Osteoblast (primary cell): ENCODE results near the gene DNAH17. TPM values are rescaled to one million over a fixed set of nuclear protein-coding genes. Genes with fewer than 3 reads are reported as not detected.

ENCODE experiments used
- DNase-seq: peaks from one replicate; pipeline ENCODE4 v3.0.0; 2011; ENCODE audit warnings: low spot score, mixed read lengths; ENCODE audit not compliant: insufficient read length; ENCODE audit errors: missing footprints
- H2AFZ ChIP-seq: 2 replicates; pipeline ENCODE4 v1.6.0; 2011; ENCODE audit warnings: mild to moderate bottlenecking, low read length
- H3K27ac ChIP-seq: 2 replicates; pipeline ENCODE4 v1.5.1; 2011; ENCODE audit warnings: mild to moderate bottlenecking, low read depth, low read length, moderate library complexity
- H3K27me3 ChIP-seq: 2 replicates; pipeline ENCODE4 v1.6.0; 2012; ENCODE audit warnings: mild to moderate bottlenecking, control low read depth, inconsistent platforms, low read length, moderate library complexity; ENCODE audit not compliant: insufficient read depth
- H3K36me3 ChIP-seq: 2 replicates; pipeline ENCODE4 v1.5.1; 2011; ENCODE audit warnings: mild to moderate bottlenecking, low read length, control low read depth, moderate library complexity; ENCODE audit not compliant: insufficient read depth
- H3K4me1 ChIP-seq: 2 replicates; pipeline ENCODE4 v1.5.1; 2011; ENCODE audit warnings: mild to moderate bottlenecking, low read length, control low read depth, moderate library complexity; ENCODE audit not compliant: insufficient read depth
- H3K4me2 ChIP-seq: 2 replicates; pipeline ENCODE4 v1.6.0; 2011; ENCODE audit warnings: mild to moderate bottlenecking, low read length; ENCODE audit not compliant: insufficient read depth
- H3K4me3 ChIP-seq: fragments of 200-600 bp; sonication (generic); 3 replicates; pipeline ENCODE4 v1.5.1; 2012; ENCODE audit warnings: mild to moderate bottlenecking, low read length, inconsistent platforms; ENCODE audit not compliant: insufficient read depth
- H3K79me2 ChIP-seq: 2 replicates; pipeline ENCODE4 v1.6.0; 2012; ENCODE audit warnings: mild to moderate bottlenecking, low read length, control low read depth, inconsistent platforms; ENCODE audit not compliant: insufficient read depth
- H3K9me3 ChIP-seq: 2 replicates; pipeline ENCODE4 v1.5.1; 2011; ENCODE audit warnings: low read depth, low read length, control low read depth
- H4K20me1 ChIP-seq: 2 replicates; pipeline ENCODE4 v1.6.0; 2012; ENCODE audit warnings: mild to moderate bottlenecking, low read length, control low read depth; ENCODE audit not compliant: insufficient read depth
- total RNA-seq: library from RNA; depleted of rRNA; stranded (reverse); fragments of >200 nt; gene quantifications from 2 replicates; pipeline ENCODE4 v1.2.3, GENCODE V29; 2012
- TF ChIP-seq, protein P1 (sequence below): IDR thresholded peaks from 2 replicates; pipeline ENCODE4 v1.5.1; 2011; ENCODE audit warnings: mild to moderate bottlenecking, low read depth, low read length, moderate library complexity; ENCODE audit errors: extremely low read depth

Gene DNAH17
- total RNA-seq, 1 donor, result under 0.01 TPM

DNA sequence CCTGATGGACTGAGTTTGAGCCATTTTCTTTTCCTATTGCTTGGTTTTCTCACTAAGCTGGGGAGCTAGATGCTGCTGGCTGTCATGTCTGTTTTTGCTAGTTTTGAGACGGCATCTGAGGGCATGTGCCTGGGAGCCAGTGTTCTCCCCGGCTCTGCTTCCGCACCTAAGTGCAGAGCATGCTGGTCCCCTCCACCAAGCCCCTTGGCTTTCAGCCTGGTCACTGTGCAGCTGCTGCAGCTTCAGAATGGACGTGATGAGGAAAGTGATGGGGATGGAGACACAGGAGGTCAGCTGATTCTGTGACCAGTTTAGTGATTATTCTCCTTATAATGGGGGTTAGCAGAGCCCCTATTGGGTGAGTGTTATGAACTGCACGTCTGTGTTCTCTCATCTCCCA is 28.5 kb downstream of the DNAH17 start:
- Histone ChIP-seq H3K27ac (no peak overlapping the region), H3K27me3 (peaks cover 11% of the 10 kb centered on the region), H3K79me2 (no peaks in the 10 kb centered on the region), H4K20me1 (no peaks in the 10 kb centered on the region), H3K4me1 (no peaks in the 10 kb centered on the region), H3K9me3 (peaks cover 4% of the 10 kb centered on the region), H2AFZ (no peak overlapping the region), H3K4me2 (no peak overlapping the region), H3K36me3 (no peaks in the 10 kb centered on the region), H3K4me3 (no peak overlapping the region)
- TF ChIP-seq, protein P1, sequence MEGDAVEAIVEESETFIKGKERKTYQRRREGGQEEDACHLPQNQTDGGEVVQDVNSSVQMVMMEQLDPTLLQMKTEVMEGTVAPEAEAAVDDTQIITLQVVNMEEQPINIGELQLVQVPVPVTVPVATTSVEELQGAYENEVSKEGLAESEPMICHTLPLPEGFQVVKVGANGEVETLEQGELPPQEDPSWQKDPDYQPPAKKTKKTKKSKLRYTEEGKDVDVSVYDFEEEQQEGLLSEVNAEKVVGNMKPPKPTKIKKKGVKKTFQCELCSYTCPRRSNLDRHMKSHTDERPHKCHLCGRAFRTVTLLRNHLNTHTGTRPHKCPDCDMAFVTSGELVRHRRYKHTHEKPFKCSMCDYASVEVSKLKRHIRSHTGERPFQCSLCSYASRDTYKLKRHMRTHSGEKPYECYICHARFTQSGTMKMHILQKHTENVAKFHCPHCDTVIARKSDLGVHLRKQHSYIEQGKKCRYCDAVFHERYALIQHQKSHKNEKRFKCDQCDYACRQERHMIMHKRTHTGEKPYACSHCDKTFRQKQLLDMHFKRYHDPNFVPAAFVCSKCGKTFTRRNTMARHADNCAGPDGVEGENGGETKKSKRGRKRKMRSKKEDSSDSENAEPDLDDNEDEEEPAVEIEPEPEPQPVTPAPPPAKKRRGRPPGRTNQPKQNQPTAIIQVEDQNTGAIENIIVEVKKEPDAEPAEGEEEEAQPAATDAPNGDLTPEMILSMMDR, result no peak
- DNase-seq, result peak; percentile 34

DNA sequence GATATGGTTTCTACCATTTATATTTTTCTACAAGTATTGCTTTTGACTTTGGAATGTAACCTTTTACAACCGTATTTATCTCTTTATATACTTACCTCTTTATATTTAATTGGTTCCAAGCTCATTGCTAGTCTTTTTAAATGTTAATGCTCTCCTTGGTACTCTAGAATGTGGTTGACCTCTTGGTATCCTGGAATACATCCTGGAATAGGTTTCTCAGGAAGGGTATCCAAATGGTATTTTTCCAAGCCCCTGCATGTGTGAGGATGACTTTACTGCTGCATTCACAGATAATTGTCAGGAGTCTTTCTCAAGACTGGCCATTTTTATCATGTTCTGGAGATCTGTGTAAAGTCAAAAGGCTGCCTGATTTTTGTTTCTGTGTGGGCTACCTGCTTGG is 30.2 kb downstream of the DNAH17 start:
- peaks cover 4% of the 10 kb centered on the region for H3K9me3 ChIP-seq
- no peak for DNase-seq
- no peaks in the 10 kb centered on the region for H3K79me2 ChIP-seq
- H3K36me3 ChIP-seq, result no peaks in the 10 kb centered on the region
- H3K27me3 ChIP-seq, result peaks cover 8% of the 10 kb centered on the region
- H3K4me2 ChIP-seq, result no peak overlapping the region
- no peak overlapping the region for H3K27ac ChIP-seq
- H2AFZ ChIP-seq, result no peak overlapping the region
- no peaks in the 10 kb centered on the region for H4K20me1 ChIP-seq
- no peak overlapping the region for H3K4me3 ChIP-seq
- TF ChIP-seq, protein P1, result no peak
- H3K4me1 ChIP-seq, result no peaks in the 10 kb centered on the region

DNA sequence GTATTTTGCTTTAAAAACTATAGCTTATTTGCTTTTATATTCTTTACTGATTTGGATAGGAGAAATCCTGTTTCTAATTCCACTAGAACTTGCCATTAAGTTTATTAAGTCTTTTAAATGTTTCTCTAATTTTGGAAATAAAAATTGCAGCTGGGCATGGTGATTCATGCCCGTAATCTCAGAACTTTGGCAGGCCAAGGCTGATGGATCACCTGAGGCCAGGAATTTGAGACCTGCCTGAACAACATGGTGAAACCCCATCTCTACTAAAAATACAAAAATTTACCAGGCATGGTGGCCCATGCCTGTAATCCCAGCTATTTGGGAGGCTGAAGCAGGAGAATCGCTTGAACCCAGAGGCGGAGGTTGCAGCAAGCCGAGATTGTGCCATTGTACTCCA is 30.7 kb downstream of the DNAH17 start:
- H2AFZ ChIP-seq, result no peak overlapping the region
- no peak overlapping the region for H3K4me2 ChIP-seq
- no peaks in the 10 kb centered on the region for H4K20me1 ChIP-seq
- no peak overlapping the region for H3K27ac ChIP-seq
- peaks cover 6% of the 10 kb centered on the region for H3K27me3 ChIP-seq
- no peaks in the 10 kb centered on the region for H3K4me1 ChIP-seq
- no peak overlapping the region for H3K4me3 ChIP-seq
- no peaks in the 10 kb centered on the region for H3K36me3 ChIP-seq
- peaks cover 4% of the 10 kb centered on the region for H3K9me3 ChIP-seq
- DNase-seq, result no peak
- no peaks in the 10 kb centered on the region for H3K79me2 ChIP-seq
- TF ChIP-seq, protein P1, result no peak

DNA sequence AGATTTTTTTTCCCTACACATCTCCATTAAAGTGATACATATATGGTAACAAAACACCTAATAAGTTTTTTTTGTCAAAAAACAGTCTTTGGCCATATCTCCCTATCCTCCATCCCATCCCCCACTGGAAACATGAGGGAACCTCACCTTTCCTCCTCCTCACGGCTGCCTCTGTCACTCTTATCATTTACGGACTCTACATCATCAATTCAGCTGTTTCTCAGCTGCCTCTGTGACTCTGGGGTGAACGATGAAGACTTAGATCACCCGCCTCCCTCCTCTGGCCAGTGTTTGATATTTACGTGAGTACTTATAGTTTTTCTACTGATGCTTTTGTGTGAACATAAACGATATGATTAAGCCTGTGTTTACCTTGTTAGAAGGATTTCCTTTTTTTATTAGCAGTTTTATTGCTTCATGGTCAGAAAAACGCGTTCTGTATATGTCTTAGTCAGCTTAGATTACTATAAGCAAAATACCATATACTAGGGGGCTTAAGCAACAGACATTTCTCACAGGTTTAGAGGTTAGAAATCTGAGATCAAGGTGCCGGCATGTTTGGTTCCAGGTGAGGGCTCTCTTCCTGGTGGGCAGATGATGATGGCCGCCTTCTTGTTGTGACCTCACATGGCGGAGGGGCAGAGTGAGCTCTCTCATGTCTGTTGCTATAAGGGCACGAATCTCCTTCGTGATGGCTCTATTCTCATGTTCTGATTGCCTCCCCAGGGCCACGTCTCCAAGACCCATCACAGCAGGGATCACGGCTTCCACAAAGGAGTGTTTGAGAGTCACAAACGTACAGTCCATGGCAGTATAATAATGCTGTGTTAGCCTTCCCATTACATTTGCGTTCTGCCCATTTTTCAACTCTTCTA is 32.1 kb downstream of the DNAH17 start:
- Histone ChIP-seq H3K9me3 (no peaks in the 10 kb centered on the region), H3K27ac (no peak overlapping the region), H4K20me1 (no peaks in the 10 kb centered on the region), H2AFZ (no peak overlapping the region), H3K27me3 (no peaks in the 10 kb centered on the region), H3K4me3 (no peak overlapping the region), H3K4me2 (no peak overlapping the region), H3K79me2 (no peaks in the 10 kb centered on the region), H3K4me1 (no peaks in the 10 kb centered on the region), H3K36me3 (no peaks in the 10 kb centered on the region)
- DNase-seq, result peak; percentile 31
- TF ChIP-seq, protein P1, result no peak
